Medulla oblongata (tissue), 1 donor: ENCODE data around the gene GMDS.
"Not testable (repeated sequence)": the region's sequence is repeated elsewhere in the genome, so short reads cannot be mapped to it uniquely, and the experiment has no call there.

Experiments used
- DNase-seq: peaks from one replicate; pipeline ENCODE4 v3.0.0-alpha.2; 2015; ENCODE audit errors: extremely low spot score

The GMDS gene

GRCh38 chr6:1686117-1687098 is 559.0 kb downstream of the GMDS start:
- no peak for DNase-seq

- DNase-seq: no peak
Measured at GRCh38 chr6:1679688-1680068, 565.7 kb downstream of the GMDS start.

DNA sequence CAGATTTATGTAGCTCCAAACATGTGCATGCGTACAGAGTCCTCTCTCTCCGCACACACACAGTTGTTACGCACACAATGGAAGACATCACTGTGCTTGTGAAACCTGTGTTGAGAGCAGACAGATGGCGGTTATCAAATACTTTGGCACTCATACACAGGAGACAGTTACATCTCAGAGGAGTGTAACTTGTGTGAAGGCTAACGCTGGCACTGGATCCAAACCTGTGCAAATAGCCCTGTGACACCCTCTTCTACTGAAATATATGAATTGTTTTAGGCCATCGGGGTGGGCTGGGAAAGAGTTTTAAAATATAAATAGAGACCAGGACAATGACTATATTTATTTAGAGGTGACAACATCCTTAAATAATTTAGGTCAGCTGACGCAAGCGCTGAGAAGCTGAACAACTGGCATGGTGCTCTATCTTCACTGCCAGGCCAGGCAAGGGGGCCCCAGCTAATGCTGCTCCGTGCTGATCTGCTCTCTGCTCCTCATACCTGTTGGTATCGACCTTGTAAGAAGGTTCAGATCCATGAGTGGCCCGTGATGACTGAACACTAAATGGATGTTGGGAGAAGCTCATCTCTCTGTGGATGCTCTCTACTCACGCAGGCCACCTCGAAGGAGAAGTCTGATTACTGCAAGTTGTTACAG is 566.2 kb downstream of the GMDS start:
- DNase-seq: no peak

DNA sequence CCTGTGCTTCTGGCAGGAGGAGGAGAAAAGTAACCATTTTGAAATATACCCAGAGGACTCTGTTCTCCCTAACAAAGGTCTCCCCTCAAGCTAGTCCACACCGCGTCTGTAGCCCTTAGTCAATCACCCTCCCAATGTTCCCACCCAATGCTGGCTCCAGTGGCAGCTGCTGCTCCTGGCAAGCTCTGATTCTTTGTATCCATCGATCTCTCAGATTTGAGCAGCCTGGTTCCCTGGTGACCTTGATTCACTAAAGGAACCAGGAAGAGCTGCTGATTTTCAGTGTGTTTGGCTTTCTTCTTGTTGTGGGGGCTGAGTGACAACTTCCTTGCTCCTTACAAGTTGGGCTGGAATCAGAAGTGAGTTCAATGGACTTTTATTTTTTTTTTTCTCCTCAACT is 567.2 kb downstream of the GMDS start:
- no peak for DNase-seq

GRCh38 chr6:1672379-1672778 is 573.0 kb downstream of the GMDS start:
- DNase-seq: no peak

DNA sequence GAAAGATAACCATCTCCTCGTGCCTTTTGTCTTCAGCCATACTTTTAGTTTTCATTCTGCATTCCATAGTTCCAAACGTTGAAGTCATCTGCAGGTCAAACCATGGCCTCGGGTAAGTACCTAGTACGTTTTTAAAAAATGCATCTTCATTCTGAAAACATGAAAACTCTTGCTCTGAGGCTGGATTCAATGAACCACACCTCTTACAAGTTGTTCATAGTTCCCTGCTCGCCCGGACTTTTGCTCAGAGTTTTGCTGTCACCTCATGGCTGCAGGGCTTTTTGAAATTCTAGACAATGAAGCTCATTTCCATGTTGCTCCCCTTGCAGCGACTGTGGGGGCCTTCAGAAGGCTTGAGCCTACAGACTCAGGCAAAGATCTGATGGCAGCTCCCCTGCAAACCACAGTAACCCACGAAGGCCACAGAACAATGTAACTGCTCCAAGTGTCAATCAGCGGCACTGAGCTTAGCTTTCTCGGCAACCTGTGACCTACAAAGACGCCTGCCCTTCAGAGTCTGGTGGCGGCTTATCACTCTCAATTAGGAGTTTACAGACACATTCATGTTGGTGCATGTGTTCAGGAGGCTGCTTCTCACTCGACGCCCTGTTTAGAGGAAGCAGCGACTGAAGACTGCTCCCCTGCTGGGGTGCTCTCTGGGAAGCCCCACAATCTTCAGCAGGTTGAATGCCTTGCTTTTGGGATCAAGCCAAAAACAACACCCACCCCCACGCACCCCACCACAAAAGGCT is 574.5 kb downstream of the GMDS start:
- DNase-seq: no peak

DNA sequence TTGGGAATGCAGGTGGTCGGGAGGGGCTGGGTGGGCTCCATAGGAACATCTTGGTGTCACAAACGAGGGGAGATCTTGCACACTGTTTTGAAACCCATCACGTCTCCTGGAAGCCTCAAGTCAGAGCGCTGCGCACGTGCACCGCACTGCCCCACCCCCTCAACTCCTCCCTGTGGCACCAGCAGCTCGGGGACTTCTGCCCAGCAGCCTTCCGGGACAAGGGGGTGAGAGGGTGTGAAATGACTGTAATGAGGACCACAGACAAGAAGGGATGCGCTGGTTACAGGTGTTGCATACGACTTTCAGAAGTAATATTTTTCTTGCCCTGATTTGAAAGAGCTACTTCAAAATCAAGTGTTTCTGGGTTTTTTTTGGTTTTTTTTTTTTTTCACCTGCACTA is 575.4 kb downstream of the GMDS start:
- no peak for DNase-seq

DNA sequence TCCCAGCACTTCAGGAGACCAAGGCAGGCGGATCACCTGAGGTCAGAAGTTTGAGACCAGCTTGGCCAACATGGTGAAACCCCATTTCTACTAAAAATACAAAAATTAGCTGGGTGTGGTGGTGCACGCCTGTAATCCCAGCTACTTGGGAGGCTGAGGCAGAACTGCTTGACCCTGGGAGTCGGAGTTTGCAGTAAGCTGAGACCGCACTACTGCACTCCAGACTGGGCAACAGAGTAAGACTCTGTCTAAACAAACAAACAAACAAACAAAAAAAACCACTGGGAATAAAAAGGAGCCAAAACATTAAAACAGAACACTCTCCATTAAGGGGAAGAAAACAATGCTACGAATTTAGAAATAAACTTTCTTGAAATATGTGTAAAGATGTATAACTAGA is 576.9 kb downstream of the GMDS start:
- not testable (repeated sequence) for DNase-seq

DNA sequence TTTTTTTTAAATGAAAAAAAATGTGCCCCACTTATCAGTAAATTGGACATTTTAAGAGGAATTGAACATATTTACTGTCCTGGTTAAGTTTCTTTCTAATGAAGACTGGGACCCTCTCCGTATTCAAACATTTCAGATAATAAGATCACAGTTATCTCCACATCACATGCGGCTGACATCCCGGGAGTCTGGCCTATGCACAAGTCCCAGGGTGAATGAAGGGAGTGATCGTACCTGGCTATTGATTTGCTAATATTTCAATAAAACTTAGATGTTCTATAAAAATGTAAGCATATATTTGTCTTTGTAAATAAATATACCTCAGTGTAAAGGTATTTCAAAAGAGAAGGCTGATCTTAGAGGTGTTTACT is 577.6 kb downstream of the GMDS start:
- DNase-seq: no peak

DNA sequence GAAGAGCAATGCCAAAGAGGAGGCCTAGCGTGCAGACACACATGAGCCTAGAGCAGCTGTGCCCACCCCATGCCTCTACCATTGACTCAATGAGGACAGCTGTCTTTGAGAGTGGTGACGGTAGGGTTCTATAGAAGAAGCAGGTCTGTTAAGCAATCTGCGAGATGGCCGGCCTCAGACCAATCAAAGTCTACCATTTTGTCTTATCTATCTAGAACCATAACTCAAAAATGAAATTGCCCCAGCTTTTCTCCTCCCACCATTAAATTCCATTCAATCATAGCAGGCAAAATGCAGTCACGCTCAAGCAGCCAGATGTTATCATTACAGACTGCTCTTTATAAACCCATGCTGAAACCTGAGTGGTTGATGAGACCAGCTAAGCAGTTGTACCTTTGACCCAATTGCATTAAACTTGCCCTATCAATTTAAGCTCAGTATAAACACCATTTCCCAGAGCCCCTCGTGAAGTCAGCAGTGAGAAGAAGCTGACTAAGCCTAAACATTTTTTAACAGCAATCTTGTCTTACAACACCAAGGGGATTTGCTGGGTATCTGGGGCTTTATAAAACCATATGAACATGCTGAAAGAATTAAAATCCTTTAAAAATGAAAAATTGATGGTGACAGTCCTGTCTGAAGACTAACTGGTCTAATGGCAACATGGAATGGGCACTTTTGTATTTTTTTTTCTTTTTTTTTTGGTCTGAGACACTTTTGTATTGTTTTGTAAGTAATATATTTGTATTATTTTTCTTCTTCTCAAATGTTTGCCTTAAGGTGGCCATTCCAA is 578.2 kb downstream of the GMDS start:
- no peak for DNase-seq

DNA sequence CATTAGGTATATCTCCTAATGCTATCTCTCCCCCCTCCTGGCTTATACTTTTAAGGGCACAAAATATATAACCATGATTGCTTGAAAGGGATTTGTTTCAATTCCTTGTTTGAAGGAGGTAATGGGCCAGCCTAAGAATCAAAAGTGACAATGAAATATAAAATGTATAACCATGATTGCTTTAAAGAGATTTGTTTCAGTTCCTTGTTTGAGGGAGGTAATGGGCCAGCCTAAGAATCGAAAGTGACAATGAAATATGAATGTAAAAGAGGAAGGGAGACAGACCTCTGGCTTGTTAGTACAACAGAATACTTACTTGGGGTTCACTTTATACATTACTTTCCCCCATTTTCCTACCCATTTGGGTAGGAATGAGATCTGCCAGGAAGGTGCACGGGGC is 580.2 kb downstream of the GMDS start:
- no peak for DNase-seq

- DNase-seq: peak; percentile 27
Measured at GRCh38 chr6:1664329-1664728, 581.1 kb downstream of the GMDS start.

- DNase-seq: no peak
Measured at GRCh38 chr6:1663511-1663910, 581.9 kb downstream of the GMDS start.

DNA sequence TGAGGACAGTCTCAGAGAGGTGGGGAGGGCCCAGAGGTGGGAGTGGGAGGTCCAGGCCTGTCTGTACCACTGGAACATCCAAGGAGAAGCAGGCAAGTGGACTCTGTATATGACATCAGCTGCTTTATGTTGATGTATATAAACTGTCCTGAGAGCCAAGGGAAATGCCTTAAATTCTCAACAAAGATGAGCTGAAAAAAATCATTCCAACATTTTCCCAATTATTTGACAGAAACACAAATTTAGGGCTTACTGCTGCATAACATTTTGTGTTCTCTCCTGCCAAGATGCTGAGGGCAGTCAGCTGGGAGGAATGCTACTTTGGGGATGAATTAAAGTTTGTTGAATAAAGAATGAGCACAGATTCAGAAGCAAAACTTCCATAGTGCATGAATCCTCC is 582.9 kb downstream of the GMDS start:
- no peak for DNase-seq

- DNase-seq: no peak
Measured at GRCh38 chr6:1659816-1660215, 585.6 kb downstream of the GMDS start.

DNA sequence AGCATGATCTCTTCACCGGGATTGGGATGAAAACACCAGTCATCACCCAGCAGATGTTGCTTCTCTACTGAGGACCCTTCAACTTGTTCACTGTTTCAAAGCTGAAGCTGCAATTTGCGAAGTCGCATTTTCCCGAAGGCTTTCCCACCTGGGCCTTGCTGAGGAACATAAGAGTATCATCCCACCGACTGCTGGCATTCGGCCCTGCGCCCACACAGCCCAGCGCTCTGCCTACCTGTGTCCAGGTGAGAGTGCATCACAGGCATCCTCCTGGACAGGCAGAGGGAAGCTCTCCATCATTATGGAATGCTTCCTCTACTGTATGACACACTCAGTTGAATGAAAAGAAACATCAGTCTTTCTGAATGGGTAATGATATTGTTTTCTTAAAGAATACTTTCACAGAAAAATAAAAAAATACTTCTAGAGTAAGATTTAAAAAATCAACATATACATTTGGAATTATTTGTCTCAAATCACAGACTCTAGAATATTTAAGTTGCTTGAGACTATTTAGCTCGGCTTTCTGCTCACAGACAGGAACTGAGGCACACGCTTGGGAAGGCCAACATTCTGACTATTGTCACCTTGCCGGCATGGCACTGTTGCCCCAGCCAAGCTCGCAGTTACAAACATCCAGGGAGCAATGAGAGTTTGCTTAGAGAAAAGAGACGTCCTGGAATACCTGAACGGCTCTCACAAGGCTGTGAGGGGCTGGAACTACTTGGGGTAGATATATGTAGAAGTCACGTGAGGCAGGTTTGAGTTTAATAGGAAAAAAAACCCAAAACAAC is 587.0 kb downstream of the GMDS start:
- no peak for DNase-seq

DNA sequence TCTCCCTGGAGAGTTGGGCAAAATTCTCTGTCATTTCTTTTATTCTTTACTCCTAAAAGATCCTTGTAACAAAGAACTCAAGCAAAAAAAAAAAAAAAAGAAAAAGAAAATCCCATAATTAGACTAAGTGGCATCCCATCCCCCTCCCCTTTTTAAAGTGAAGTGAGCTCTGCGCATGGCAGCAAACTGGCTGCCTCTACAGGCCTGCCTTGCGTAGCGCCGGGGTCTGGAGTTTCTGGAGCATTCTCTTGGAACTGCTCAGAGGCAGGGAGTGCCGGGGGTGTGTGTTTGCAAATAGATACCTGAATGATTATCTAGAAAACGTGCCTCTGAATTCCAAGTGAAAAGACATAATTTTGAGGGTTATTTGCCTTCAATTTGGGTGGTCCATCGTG is 587.6 kb downstream of the GMDS start:
- DNase-seq: no peak

GRCh38 chr6:1657116-1657770 is 588.2 kb downstream of the GMDS start:
- DNase-seq: no peak

DNA sequence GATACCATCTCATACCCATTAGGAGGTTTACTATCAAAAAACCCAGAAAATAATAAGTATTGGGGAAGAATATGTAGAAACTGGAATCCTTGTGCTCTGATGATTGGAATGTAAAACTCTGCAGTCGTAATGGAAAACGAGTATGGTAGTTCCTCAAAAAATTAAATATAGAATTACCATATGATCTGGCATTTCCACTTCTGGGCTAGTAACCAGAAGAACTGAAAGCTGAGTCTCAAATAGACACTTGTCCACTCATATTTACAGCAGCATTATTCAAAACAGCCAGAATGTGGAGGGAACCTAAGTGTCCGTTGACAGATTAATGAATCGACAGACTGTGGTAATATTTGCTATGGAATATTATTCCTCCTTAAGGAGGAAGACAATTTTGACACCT is 591.4 kb downstream of the GMDS start:
- no peak for DNase-seq

DNA sequence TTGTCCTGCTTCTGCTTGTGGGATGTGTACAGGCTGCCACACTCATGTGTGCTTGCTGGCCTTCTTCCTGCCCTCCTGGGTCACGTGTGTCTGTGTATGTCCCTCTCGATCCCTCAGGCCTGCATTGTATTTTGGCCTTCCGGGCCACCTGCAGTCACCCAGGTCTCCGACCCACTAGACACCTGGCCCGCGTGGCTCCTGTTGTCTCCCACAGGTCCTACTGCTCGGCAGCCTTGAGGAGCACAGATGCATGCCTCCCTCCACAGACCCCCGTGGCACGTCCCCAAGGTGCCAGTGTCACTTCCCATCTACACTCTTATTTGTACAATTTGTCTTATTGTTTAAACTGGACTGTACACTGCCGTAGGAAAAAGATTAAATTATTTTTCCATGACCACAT is 592.6 kb downstream of the GMDS start:
- DNase-seq: no peak
